ENCODE measurements around the gene TRABD2B.

DNA sequence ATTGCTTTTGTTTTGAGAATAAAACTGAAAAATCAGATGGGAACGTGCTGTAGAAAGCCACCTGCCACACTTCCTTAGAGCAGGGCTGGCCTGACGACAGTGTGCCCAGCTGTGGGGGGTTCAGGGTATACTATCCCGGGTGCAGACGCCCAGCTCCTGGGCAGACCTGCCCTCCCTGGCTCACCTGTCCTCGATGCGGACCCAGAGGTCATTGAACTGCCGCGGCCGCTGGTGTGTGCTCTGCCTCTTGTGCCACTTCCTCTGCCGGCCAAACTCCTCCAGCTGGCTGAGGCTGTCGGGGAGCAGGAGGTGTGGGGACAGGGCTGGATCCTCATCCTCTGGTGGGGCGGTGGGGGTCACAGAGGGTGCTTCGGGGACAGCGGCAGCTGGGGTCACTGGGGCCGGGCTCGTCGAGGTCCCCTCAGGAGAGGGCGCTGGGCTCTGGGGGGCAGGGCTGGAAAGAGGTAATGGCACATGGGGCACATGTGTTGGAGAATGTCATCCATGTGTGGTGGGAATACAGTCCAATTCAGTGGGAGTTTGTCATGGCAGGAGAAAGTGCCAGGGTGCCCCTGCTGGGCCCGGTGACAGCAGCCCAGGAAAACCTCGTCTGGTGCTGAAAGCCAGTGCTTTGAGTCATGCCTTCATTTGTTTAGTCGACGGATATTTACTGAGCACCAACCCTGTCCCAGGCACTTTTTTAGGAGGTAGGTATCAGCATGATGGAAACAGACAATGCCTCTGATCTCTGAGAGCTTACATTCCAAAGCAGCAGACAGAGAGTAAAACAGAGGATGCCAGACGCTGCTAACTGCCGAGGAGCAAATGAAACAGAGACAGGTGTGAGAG, 222.0 kb downstream of the TRABD2B start:
- TF ChIP-seq CTCF (IDR thresholded peaks at IDR 0.05; ENCODE audit: poor library complexity) (no peak), EZH2phosphoT487 (IDR thresholded peaks at IDR 0.05; ENCODE audit: low read depth, severe bottlenecking, unreplicated experiment) (no peak)

Data from hepatocyte (in vitro differentiated cells).